Neural cell (in vitro differentiated cells): Measurements from ENCODE around the gene AIFM2. TPM values are rescaled to one million over a fixed set of nuclear protein-coding genes. Genes with fewer than 3 reads are reported as not detected.
"Not testable (repeated sequence)": the region's sequence is repeated elsewhere in the genome, so short reads cannot be mapped to it uniquely, and the experiment has no call there.

Source experiments
- H2AFZ ChIP-seq: fragments of 200-600, 300-800 bp; sonication (generic), shearing (Covaris generic); 2 replicates; pipeline ENCODE4 v1.6.0; 2014; ENCODE audit warnings: low read depth, mild to moderate bottlenecking, antibody characterized with exemption, low read length, moderate library complexity
- H3F3A ChIP-seq: fragments of 200-600 bp; shearing (Covaris generic); 2 replicates; pipeline ENCODE4 v1.6.1; 2016; ENCODE audit warnings: mild to moderate bottlenecking, moderate library complexity, mixed read lengths, antibody characterized with exemption, low read length; ENCODE audit not compliant: insufficient read depth, poor library complexity, severe bottlenecking
- H3K27ac ChIP-seq: fragments of 200-600, 300-800 bp; sonication (generic), shearing (Covaris generic); 2 replicates; pipeline ENCODE4 v1.5.1; 2014; ENCODE audit warnings: mild to moderate bottlenecking, low read length, moderate library complexity
- H3K27me3 ChIP-seq: fragments of 300-800, 200-600 bp; sonication (generic), shearing (Covaris generic); 2 replicates; pipeline ENCODE4 v1.6.0; 2014; ENCODE audit warnings: mild to moderate bottlenecking, low read depth, low read length, moderate library complexity; ENCODE audit not compliant: insufficient read depth
- H3K36me3 ChIP-seq: fragments of 300-800, 200-600 bp; sonication (generic), shearing (Covaris generic); 2 replicates; pipeline ENCODE4 v1.5.1; 2014; ENCODE audit warnings: mild to moderate bottlenecking, antibody characterized with exemption, low read length, moderate library complexity; ENCODE audit not compliant: insufficient read depth
- H3K4me2 ChIP-seq: fragments of 300-800, 200-600 bp; sonication (generic), shearing (Covaris generic); 2 replicates; pipeline ENCODE4 v1.6.0; 2014; ENCODE audit warnings: mild to moderate bottlenecking, low read length
- H3K4me3 ChIP-seq: fragments of 300-800, 200-600 bp; sonication (generic), shearing (Covaris generic); 2 replicates; pipeline ENCODE4 v1.5.1; 2014; ENCODE audit warnings: mild to moderate bottlenecking, low read length, moderate library complexity
- H3K79me2 ChIP-seq: fragments of 200-600 bp; shearing (Covaris generic); replicated peaks from 2 replicates; pipeline ENCODE4 v1.6.0; 2014; ENCODE audit warnings: mild to moderate bottlenecking, low read length, moderate library complexity; ENCODE audit not compliant: insufficient read depth
- H3K9ac ChIP-seq: fragments of 300-800, 200-600 bp; sonication (generic), shearing (Covaris generic); 2 replicates; pipeline ENCODE4 v1.6.1; 2016; ENCODE audit warnings: mild to moderate bottlenecking, low read length, mixed read lengths
- H3K9me2 ChIP-seq: fragments of 200-600 bp; shearing (Covaris generic); 2 replicates; pipeline ENCODE4 v1.6.1; 2016; ENCODE audit warnings: mild to moderate bottlenecking, low read length, mixed read lengths; ENCODE audit not compliant: insufficient read depth
- H3K9me3 ChIP-seq: fragments of 200-600, 300-800 bp; sonication (generic), shearing (Covaris generic); 2 replicates; pipeline ENCODE4 v1.6.1; 2016; ENCODE audit warnings: mild to moderate bottlenecking, mixed run types, low read length, moderate library complexity, mixed read lengths
- H4K20me1 ChIP-seq: fragments of 200-600 bp; shearing (Covaris generic); 2 replicates; pipeline ENCODE4 v1.6.1; 2016; ENCODE audit warnings: mild to moderate bottlenecking, mixed run types; ENCODE audit not compliant: insufficient read depth
- CTCF ChIP-seq: fragments of 450-650 bp; IDR thresholded peaks from 2 replicates; pipeline ENCODE4 v1.5.1; 2014; ENCODE audit warnings: antibody characterized with exemption, mild to moderate bottlenecking, moderate library complexity; ENCODE audit not compliant: poor library complexity, severe bottlenecking
- EP300 ChIP-seq: fragments of 450-650 bp; conservative IDR thresholded peaks from 2 replicates; pipeline ENCODE4 v1.6.1; 2014; ENCODE audit warnings: antibody characterized with exemption, mild to moderate bottlenecking, moderate library complexity; ENCODE audit not compliant: poor library complexity, severe bottlenecking
- EZH2 ChIP-seq: fragments of 200-600, 300-800 bp; shearing (Covaris generic), sonication (generic); IDR thresholded peaks from 2 replicates; pipeline ENCODE4 v1.6.1; 2014; ENCODE audit warnings: antibody characterized with exemption, low read length, borderline replicate concordance, mild to moderate bottlenecking; ENCODE audit not compliant: insufficient read depth, poor library complexity, severe bottlenecking
- MXI1 ChIP-seq: fragments of 450-650 bp; conservative IDR thresholded peaks from 2 replicates; pipeline ENCODE4 v1.6.1; 2014; ENCODE audit warnings: antibody characterized with exemption, mild to moderate bottlenecking; ENCODE audit not compliant: poor library complexity, severe bottlenecking
- POLR2AphosphoS5 ChIP-seq: IDR thresholded peaks from 2 replicates; pipeline ENCODE4 v1.6.1; 2012
- RAD21 ChIP-seq: fragments of 450-650 bp; conservative IDR thresholded peaks from 2 replicates; pipeline ENCODE4 v1.6.1; 2014; ENCODE audit warnings: antibody characterized with exemption, mild to moderate bottlenecking, moderate library complexity
- REST ChIP-seq: IDR thresholded peaks from 2 replicates; pipeline ENCODE4 v1.6.1; 2012; ENCODE audit warnings: borderline replicate concordance
- SMC3 ChIP-seq: fragments of 450-650 bp; conservative IDR thresholded peaks from 2 replicates; pipeline ENCODE4 v1.6.1; 2014; ENCODE audit warnings: antibody characterized with exemption, mild to moderate bottlenecking, moderate library complexity; ENCODE audit not compliant: poor library complexity
- TAF1 ChIP-seq: IDR thresholded peaks from 2 replicates; pipeline ENCODE4 v1.6.1; 2012; ENCODE audit warnings: low read depth
- polyA plus RNA-seq: library from polyadenylated mRNA; depleted of rRNA; stranded (reverse); fragments of >200 nt; gene quantifications from 2 replicates; pipeline ENCODE4 v1.2.3, GENCODE V29; 2014

AIFM2 gene
- polyA plus RNA-seq, 1 donor from 2014 or later: 0.78 TPM

- no peaks in the 10 kb centered on the region for H4K20me1 ChIP-seq
- no peak overlapping the region for H2AFZ ChIP-seq
- no peak overlapping the region for H3K9ac ChIP-seq
- peaks cover 50% of the 10 kb centered on the region for H3K79me2 ChIP-seq
- no peaks in the 10 kb centered on the region for H3K9me2 ChIP-seq
- TF ChIP-seq POLR2AphosphoS5 (no peak), TAF1 (no peak), EP300 (no peak), RAD21 (no peak), SMC3 (no peak), EZH2 (no peak), MXI1 (no peak), CTCF (no peak), REST (no peak)
- no peak overlapping the region for H3K4me2 ChIP-seq
- H3F3A ChIP-seq: no peaks in the 10 kb centered on the region
- no peaks in the 10 kb centered on the region for H3K36me3 ChIP-seq
- no peaks in the 10 kb centered on the region for H3K27me3 ChIP-seq
- H3K27ac ChIP-seq: no peak overlapping the region
- no peak overlapping the region for H3K4me3 ChIP-seq
- no peaks in the 10 kb centered on the region for H3K9me3 ChIP-seq
Measured at GRCh38 chr10:70160798-70161197, 28.2 kb upstream of the AIFM2 start.

GRCh38 chr10:70159366-70159765 is 26.7 kb upstream of the AIFM2 start:
- H3K4me2 ChIP-seq, H3K9me3 ChIP-seq, H3K27ac ChIP-seq, H3K27me3 ChIP-seq, H3K9me2 ChIP-seq, H2AFZ ChIP-seq, H4K20me1 ChIP-seq, H3K4me3 ChIP-seq, H3K36me3 ChIP-seq, H3F3A ChIP-seq, H3K9ac ChIP-seq: not testable (repeated sequence)
- H3K79me2 ChIP-seq: peaks cover 41% of the 10 kb centered on the region

- Histone ChIP-seq H3K36me3 (no peaks in the 10 kb centered on the region), H3F3A (no peaks in the 10 kb centered on the region), H3K4me2 (no peak overlapping the region), H3K4me3 (no peak overlapping the region), H3K9me3 (no peaks in the 10 kb centered on the region), H3K27ac (no peak overlapping the region), H2AFZ (no peak overlapping the region), H3K79me2 (peaks cover 32% of the 10 kb centered on the region), H3K9ac (no peak overlapping the region), H3K9me2 (no peaks in the 10 kb centered on the region), H4K20me1 (no peaks in the 10 kb centered on the region), H3K27me3 (no peaks in the 10 kb centered on the region)
- TF ChIP-seq TAF1: no peak
- TF ChIP-seq MXI1: no peak
- no peak for TF ChIP-seq CTCF
- TF ChIP-seq EP300: no peak
- TF ChIP-seq POLR2AphosphoS5: no peak
- no peak for TF ChIP-seq EZH2
- no peak for TF ChIP-seq REST
- no peak for TF ChIP-seq SMC3
- no peak for TF ChIP-seq RAD21
Measured at GRCh38 chr10:70158113-70158512, 25.5 kb upstream of the AIFM2 start.
